Measurements from ENCODE around the gene UGT1A6.

DNA sequence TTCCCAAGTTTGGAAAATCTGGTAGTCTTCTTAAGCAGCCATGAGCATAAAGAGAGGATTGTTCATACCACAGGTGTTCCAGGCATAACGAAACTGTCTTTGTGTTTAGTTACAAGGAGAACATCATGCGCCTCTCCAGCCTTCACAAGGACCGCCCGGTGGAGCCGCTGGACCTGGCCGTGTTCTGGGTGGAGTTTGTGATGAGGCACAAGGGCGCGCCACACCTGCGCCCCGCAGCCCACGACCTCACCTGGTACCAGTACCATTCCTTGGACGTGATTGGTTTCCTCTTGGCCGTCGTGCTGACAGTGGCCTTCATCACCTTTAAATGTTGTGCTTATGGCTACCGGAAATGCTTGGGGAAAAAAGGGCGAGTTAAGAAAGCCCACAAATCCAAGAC lies 79.5 kb downstream of the UGT1A6 start:
- TF ChIP-seq, protein P1, sequence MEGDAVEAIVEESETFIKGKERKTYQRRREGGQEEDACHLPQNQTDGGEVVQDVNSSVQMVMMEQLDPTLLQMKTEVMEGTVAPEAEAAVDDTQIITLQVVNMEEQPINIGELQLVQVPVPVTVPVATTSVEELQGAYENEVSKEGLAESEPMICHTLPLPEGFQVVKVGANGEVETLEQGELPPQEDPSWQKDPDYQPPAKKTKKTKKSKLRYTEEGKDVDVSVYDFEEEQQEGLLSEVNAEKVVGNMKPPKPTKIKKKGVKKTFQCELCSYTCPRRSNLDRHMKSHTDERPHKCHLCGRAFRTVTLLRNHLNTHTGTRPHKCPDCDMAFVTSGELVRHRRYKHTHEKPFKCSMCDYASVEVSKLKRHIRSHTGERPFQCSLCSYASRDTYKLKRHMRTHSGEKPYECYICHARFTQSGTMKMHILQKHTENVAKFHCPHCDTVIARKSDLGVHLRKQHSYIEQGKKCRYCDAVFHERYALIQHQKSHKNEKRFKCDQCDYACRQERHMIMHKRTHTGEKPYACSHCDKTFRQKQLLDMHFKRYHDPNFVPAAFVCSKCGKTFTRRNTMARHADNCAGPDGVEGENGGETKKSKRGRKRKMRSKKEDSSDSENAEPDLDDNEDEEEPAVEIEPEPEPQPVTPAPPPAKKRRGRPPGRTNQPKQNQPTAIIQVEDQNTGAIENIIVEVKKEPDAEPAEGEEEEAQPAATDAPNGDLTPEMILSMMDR (IDR thresholded peaks at IDR 0.05): no peak
- TF ChIP-seq POLR2A (IDR thresholded peaks at IDR 0.05): no peak
- TF ChIP-seq POLR2AphosphoS5 (IDR thresholded peaks at IDR 0.05): no peak

All from breast epithelium (tissue), 3 donors.